ENCODE data around the gene CRACDL.
"Not testable (repeated sequence)": the region's sequence is repeated elsewhere in the genome, so short reads cannot be mapped to it uniquely, and the experiment has no call there.

Gene CRACDL

DNA sequence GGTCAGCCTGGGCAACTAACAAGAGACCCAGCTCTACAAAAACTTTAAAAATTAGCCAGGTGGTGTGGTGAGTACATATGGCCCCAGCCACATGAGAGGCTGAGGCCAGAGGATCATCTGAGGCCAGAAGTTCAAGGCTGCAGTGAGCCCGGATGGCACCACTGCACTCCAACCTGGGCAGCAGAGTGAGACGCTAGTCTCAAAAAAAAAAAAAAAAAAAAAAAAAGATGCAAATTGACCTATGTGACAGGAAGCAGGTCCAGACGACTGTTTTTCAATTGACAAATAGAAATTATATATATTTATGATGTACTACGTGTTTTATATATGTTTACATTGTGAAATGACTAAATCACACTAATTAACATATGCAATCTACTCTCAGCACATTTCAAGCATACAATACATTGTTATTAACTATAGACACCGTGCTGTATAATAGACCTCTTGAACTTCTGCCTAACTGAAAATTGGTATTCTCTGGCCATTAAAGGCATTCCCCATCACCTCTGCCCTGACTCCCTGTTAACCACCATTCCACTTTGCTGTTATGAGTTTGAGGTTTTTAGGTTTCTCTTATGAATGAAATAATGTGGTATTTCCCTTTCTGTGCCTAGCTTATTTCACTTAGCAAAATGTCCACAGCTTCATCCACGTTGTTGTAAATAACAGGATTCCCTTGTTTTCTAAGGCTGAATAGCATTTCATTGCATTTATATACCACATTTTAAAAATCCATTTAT lies 172.6 kb downstream of the CRACDL start:
- TF ChIP-seq POU2F2 (IDR thresholded peaks at IDR 0.05; ENCODE audit: low read depth, low read length) (no peak), TAF1 (IDR thresholded peaks at IDR 0.05; ENCODE audit: low read depth, low read length) (no peak), POLR2A (IDR thresholded peaks at IDR 0.05; ENCODE audit: low read depth, low read length) (no peak), SPI1 (IDR thresholded peaks at IDR 0.05; ENCODE audit: low read depth, low read length) (no peak), PAX5 (IDR thresholded peaks at IDR 0.05; ENCODE audit: insufficient read depth, low read length, severe bottlenecking) (no peak), POLR2AphosphoS5 (IDR thresholded peaks at IDR 0.05; ENCODE audit: low read depth, low read length) (no peak)
- DNase-seq (ENCODE audit: insufficient read length, low spot score) (no peak), FAIRE-seq (no peak)

DNA sequence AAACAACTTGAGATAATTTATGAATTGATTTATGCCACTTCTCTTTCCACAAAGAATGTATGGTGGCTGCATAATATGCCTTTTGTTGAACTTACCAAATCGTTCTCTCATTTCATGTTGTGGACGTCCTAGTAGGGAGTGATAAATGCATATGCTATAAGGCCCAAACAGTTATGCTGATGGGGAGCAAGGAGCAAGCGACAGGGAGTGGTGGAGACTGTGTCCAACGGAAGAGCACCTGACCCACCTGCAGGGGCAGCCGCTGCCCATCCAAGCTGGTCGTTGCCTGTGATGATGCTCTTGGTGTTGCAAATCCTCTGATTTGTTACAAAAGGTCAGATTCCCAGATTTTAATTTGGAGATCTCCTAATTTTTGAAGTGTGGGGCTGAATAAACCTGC lies 174.1 kb downstream of the CRACDL start:
- FAIRE-seq (no peak), DNase-seq (ENCODE audit: insufficient read length, low spot score) (no peak)
- TF ChIP-seq SPI1 (IDR thresholded peaks at IDR 0.05; ENCODE audit: low read depth, low read length) (no peak), POLR2AphosphoS5 (IDR thresholded peaks at IDR 0.05; ENCODE audit: low read depth, low read length) (no peak), POU2F2 (IDR thresholded peaks at IDR 0.05; ENCODE audit: low read depth, low read length) (no peak), TAF1 (IDR thresholded peaks at IDR 0.05; ENCODE audit: low read depth, low read length) (no peak), POLR2A (IDR thresholded peaks at IDR 0.05; ENCODE audit: low read depth, low read length) (no peak), PAX5 (IDR thresholded peaks at IDR 0.05; ENCODE audit: insufficient read depth, low read length, severe bottlenecking) (no peak)

- no peak for DNase-seq (ENCODE audit: insufficient read length, low spot score)
- FAIRE-seq: no peak
- TF ChIP-seq PAX5 (IDR thresholded peaks at IDR 0.05; ENCODE audit: insufficient read depth, low read length, severe bottlenecking) (no peak), POU2F2 (IDR thresholded peaks at IDR 0.05; ENCODE audit: low read depth, low read length) (no peak), SPI1 (IDR thresholded peaks at IDR 0.05; ENCODE audit: low read depth, low read length) (no peak), POLR2A (IDR thresholded peaks at IDR 0.05; ENCODE audit: low read depth, low read length) (no peak), POLR2AphosphoS5 (IDR thresholded peaks at IDR 0.05; ENCODE audit: low read depth, low read length) (no peak), TAF1 (IDR thresholded peaks at IDR 0.05; ENCODE audit: low read depth, low read length) (no peak)
Measured at GRCh38 chr2:98761267-98761781, 174.7 kb downstream of the CRACDL start.

DNA sequence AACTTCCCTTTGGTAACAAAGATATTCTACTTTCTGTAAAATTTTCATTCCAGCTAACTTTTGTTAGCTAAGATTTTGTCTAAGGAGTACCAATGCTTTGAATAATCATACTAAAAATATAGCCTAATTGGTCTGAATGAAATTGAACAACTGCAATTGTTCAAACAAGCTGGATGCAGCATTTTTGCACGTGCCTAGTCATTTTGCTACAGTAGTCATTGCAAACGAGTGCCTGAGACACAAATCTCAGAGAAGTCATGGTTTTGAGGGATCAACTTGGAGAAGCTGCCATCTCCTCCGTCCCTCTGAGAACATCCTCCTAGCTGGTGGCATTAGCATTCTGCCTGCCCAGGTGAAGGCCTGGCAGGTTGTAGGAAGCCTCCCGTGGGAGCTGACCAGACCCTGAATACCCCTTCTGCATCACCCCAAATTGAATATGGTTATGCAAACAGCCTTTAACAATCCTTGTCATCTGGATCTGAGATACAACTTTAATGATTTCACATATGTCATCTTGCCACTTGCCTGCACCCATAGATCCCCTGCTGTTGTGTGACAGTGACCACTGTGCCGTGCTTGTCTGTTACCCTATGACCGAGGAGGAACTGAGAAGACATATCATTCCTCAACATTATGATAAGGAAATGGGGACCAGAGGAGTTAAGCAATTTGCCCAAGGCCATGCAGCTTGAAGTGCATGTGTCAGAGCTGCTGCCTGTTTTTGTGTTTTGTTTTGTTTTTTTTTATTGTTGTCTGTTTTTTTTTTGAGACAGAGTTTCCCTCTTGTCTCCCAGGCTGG lies 176.0 kb downstream of the CRACDL start:
- DNase-seq (ENCODE audit: insufficient read length, low spot score) (no peak), FAIRE-seq (peak; percentile 57)
- TF ChIP-seq POU2F2 (IDR thresholded peaks at IDR 0.05; ENCODE audit: low read depth, low read length) (no peak), SPI1 (IDR thresholded peaks at IDR 0.05; ENCODE audit: low read depth, low read length) (peak; percentile 73)

DNA sequence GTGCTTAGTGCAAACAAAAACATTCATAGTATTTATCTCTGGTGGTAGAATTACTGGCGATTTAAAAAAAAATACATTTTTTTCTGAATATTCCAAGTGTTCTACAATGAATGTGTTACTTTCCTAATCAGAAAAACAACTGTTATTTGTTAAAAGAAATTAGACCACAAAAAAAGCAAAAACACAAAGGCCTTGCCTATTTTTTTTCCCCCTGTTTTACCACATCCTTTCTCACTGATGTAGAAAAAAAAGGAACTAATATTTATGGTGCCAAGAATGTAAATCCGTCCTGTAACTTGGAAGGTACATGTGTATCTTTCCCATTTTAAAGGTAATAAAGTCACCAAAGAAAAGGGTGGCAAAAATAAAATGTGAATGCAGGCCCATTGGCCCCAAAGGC lies 176.7 kb downstream of the CRACDL start:
- DNase-seq (ENCODE audit: insufficient read length, low spot score) (no peak), FAIRE-seq (no peak)
- no peak for TF ChIP-seq POU2F2 (IDR thresholded peaks at IDR 0.05; ENCODE audit: low read depth, low read length)
- TF ChIP-seq SPI1 (IDR thresholded peaks at IDR 0.05; ENCODE audit: low read depth, low read length): no peak
- no peak for TF ChIP-seq TAF1 (IDR thresholded peaks at IDR 0.05; ENCODE audit: low read depth, low read length)
- TF ChIP-seq PAX5 (IDR thresholded peaks at IDR 0.05; ENCODE audit: insufficient read depth, low read length, severe bottlenecking): no peak
- TF ChIP-seq POLR2AphosphoS5 (IDR thresholded peaks at IDR 0.05; ENCODE audit: low read depth, low read length): no peak
- TF ChIP-seq POLR2A (IDR thresholded peaks at IDR 0.05; ENCODE audit: low read depth, low read length): no peak

GRCh38 chr2:98757904-98758421 lies 178.1 kb downstream of the CRACDL start:
- DNase-seq (ENCODE audit: insufficient read length, low spot score): peak; percentile 47
- peak; percentile 94 for FAIRE-seq
- peak; percentile 97 for TF ChIP-seq SPI1 (IDR thresholded peaks at IDR 0.05; ENCODE audit: low read depth, low read length)
- TF ChIP-seq PAX5 (IDR thresholded peaks at IDR 0.05; ENCODE audit: insufficient read depth, low read length, severe bottlenecking): no peak

- TF ChIP-seq POU2F2 (IDR thresholded peaks at IDR 0.05; ENCODE audit: low read depth, low read length) (no peak), SPI1 (IDR thresholded peaks at IDR 0.05; ENCODE audit: low read depth, low read length) (no peak), TAF1 (IDR thresholded peaks at IDR 0.05; ENCODE audit: low read depth, low read length) (no peak), PAX5 (IDR thresholded peaks at IDR 0.05; ENCODE audit: insufficient read depth, low read length, severe bottlenecking) (no peak), POLR2AphosphoS5 (IDR thresholded peaks at IDR 0.05; ENCODE audit: low read depth, low read length) (no peak)
- DNase-seq (ENCODE audit: insufficient read length, low spot score) (no peak), FAIRE-seq (no peak)
Measured at GRCh38 chr2:98753801-98754200, 182.2 kb downstream of the CRACDL start.

GRCh38 chr2:98752711-98753110 lies 183.3 kb downstream of the CRACDL start:
- DNase-seq (ENCODE audit: insufficient read length, low spot score); FAIRE-seq: not testable (repeated sequence)

DNA sequence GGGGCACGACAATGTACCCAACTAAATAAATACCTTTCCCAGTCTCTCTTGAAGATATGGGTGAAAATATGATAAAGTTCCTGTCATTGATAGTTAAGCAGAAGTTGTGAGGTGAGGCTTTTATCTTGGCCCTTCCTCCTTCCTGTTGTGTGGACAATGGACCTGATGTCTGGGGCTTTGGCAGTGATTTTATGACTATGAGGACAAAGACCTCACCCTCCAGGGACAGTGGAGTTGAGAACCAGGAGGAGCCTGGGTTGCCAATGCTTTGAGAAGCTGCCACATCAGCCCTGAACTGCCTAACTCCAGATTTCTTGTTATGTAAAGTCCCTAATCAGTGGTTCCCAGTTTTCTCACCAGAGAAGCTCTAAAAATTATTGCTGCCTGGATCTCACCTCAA lies 184.3 kb downstream of the CRACDL start:
- no peak for TF ChIP-seq POLR2A (IDR thresholded peaks at IDR 0.05; ENCODE audit: low read depth, low read length)
- no peak for TF ChIP-seq POLR2AphosphoS5 (IDR thresholded peaks at IDR 0.05; ENCODE audit: low read depth, low read length)
- no peak for TF ChIP-seq SPI1 (IDR thresholded peaks at IDR 0.05; ENCODE audit: low read depth, low read length)
- TF ChIP-seq TAF1 (IDR thresholded peaks at IDR 0.05; ENCODE audit: low read depth, low read length): no peak
- TF ChIP-seq PAX5 (IDR thresholded peaks at IDR 0.05; ENCODE audit: insufficient read depth, low read length, severe bottlenecking): no peak
- no peak for TF ChIP-seq POU2F2 (IDR thresholded peaks at IDR 0.05; ENCODE audit: low read depth, low read length)
- DNase-seq (ENCODE audit: insufficient read length, low spot score) (no peak), FAIRE-seq (no peak)
